Measurements from ENCODE around the gene NPHP4. TPM values are rescaled to one million over a fixed set of nuclear protein-coding genes. Genes with fewer than 3 reads are reported as not detected.
A peak's percentile ranks its signal among the peaks of the same experiment; 100 is the strongest.
"Not testable (repeated sequence)": the region's sequence is repeated elsewhere in the genome, so short reads cannot be mapped to it uniquely, and the experiment has no call there.

The NPHP4 gene
- total RNA-seq, 1 donor from 2014 or later = 12.8 TPM

DNA sequence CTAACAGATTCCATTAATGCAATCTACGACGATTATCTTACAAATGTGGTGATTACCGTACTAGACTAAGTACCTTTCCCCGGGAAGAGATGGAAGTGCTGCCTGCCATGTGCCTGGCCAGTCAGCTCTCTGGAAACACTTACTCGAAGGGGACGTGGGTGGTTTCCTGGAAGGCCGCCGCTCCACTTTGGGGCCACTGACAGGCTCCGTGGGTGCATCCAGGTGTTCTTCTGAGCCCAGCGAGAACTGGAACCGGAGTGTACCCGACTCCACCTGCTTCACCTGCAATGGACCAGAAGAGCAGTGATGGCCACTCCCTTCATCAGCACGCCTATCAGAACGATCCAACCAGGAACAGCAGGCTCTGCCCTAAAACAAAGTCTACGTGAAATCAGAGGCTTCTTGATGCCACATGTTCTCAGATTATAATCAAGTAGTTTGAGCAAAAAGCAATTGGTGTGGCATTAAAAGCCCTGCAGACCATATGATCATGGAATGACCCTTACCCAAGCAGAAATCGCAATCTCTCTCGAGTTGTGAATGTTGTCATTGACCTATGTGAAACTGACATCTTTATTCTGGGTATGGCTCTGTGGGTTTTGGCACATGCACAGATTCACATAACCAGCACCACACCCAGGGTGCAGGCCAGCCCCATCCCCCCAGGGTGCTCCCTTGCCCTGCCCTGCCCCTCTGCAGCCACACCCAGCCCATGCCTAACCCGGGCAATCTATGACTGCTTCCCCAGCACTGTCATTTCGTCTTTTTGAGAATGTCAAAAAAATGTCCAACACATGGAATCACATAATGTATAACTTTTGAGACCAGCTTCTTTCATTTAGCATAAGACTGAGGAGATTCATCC is 64.5 kb downstream of the NPHP4 start:
- TF ChIP-seq, protein P1, sequence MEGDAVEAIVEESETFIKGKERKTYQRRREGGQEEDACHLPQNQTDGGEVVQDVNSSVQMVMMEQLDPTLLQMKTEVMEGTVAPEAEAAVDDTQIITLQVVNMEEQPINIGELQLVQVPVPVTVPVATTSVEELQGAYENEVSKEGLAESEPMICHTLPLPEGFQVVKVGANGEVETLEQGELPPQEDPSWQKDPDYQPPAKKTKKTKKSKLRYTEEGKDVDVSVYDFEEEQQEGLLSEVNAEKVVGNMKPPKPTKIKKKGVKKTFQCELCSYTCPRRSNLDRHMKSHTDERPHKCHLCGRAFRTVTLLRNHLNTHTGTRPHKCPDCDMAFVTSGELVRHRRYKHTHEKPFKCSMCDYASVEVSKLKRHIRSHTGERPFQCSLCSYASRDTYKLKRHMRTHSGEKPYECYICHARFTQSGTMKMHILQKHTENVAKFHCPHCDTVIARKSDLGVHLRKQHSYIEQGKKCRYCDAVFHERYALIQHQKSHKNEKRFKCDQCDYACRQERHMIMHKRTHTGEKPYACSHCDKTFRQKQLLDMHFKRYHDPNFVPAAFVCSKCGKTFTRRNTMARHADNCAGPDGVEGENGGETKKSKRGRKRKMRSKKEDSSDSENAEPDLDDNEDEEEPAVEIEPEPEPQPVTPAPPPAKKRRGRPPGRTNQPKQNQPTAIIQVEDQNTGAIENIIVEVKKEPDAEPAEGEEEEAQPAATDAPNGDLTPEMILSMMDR (IDR thresholded peaks at IDR 0.05) = no peak
- Mint-ChIP-seq H3K27ac (ENCODE audit: unreplicated experiment) (no peak overlapping the region), H3K27me3 (ENCODE audit: unreplicated experiment) (no peaks in the 10 kb centered on the region), H3K4me3 (ENCODE audit: unreplicated experiment) (no peak overlapping the region), H3K36me3 (ENCODE audit: unreplicated experiment) (peaks cover 34% of the 10 kb centered on the region), H3K4me1 (ENCODE audit: unreplicated experiment) (peaks cover 10% of the 10 kb centered on the region), H3K9me3 (ENCODE audit: unreplicated experiment) (no peaks in the 10 kb centered on the region)
- DNase-seq (ENCODE audit: extremely low spot score, unreplicated experiment) = peak; percentile 75

DNA sequence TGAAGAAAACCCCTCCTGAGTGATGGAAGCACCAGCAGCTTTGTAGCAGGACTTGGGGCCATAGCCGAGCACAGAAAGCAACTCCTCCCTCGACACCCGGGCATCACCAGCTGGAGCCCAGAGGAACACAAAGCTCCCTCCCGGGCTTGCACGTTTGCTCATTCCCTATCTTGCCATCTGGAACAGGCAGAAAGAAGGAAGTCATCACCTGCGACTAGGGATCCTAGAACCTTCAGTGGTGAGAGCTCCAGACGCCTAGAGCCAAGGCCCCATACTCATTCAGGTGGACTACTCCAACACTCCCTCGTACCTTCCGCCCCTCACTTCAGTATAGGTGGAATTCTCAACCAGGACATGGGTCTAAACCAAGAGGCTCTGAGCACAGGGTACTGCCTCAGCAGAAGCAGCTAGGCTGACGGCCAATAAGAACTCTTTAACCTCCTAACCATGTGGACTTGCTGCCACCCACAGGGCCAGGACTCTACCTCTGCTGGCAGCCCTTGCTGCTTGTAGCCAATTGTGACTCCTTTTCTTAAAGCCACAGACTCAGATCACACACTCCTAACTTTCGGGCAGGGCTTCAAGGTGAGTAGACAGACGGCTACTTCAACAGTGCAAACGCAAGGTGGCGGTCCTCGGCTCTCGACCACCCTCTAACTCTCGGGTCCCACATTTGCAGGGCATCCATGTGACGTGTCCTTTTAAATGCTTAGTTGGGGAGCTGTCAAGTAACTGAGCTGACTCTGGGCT is 65.4 kb downstream of the NPHP4 start:
- Mint-ChIP-seq H3K4me1 (ENCODE audit: unreplicated experiment) (peaks cover 10% of the 10 kb centered on the region), H3K36me3 (ENCODE audit: unreplicated experiment) (peaks cover 28% of the 10 kb centered on the region), H3K27ac (ENCODE audit: unreplicated experiment) (no peak overlapping the region), H3K27me3 (ENCODE audit: unreplicated experiment) (no peaks in the 10 kb centered on the region), H3K4me3 (ENCODE audit: unreplicated experiment) (no peak overlapping the region), H3K9me3 (ENCODE audit: unreplicated experiment) (no peaks in the 10 kb centered on the region)
- TF ChIP-seq, protein P1 (IDR thresholded peaks at IDR 0.05) = no peak
- DNase-seq (ENCODE audit: extremely low spot score, unreplicated experiment) = peak; percentile 68

DNA sequence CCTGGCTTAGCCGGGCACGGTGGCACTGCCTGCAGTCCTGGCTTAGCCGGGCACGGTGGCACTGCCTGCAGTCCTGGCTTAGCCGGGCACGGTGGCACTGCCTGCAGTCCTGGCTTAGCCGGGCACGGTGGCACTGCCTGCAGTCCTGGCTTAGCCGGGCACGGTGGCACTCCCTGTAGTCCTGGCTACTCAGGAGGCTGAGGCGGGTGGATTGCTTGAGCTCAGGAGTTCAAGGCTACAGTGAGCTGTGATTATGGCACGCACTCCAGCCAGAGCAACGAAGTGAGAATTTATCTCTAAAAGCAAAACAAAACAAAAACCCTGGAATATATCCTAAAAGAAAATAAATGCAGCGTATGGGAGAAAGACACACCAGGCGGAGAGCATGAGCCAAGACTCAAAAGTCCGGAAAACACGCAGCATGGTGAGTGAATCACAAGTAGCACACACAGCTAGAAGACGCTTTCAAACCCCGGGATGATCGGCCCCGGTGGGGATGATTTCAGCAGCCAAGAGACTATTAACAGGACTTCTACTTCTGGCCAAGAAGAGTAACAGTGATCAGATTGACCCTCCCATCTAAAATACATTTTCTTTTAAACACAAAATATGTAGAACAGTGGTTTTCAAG is 69.4 kb downstream of the NPHP4 start:
- not testable (repeated sequence) for H3K27me3 Mint-ChIP-seq (ENCODE audit: unreplicated experiment); H3K4me1 Mint-ChIP-seq (ENCODE audit: unreplicated experiment); H3K9me3 Mint-ChIP-seq (ENCODE audit: unreplicated experiment); H3K27ac Mint-ChIP-seq (ENCODE audit: unreplicated experiment); H3K4me3 Mint-ChIP-seq (ENCODE audit: unreplicated experiment)
- H3K36me3 Mint-ChIP-seq (ENCODE audit: unreplicated experiment) = peaks cover 16% of the 10 kb centered on the region
- DNase-seq (ENCODE audit: extremely low spot score, unreplicated experiment) = peak; percentile 54

DNA sequence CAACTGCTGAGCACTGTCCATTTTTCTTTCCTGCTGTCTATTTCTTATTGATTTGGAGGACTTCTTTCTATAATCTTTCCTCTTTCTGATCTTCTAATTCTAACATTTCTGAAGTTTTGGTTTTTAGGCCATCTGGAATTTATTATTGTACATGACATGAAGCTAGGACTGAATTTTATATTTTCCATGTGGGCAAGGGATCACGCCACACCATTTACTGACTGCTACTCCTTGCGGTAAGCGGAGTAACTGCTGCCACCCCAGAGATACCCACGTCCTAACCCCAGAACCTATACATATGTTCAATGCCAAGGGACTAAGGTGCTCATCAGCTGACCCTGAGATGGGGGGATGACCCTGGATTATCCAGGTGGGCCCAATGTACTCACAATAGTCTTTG is 70.6 kb downstream of the NPHP4 start:
- Mint-ChIP-seq H3K9me3 (ENCODE audit: unreplicated experiment) (no peaks in the 10 kb centered on the region), H3K36me3 (ENCODE audit: unreplicated experiment) (peaks cover 8% of the 10 kb centered on the region), H3K27ac (ENCODE audit: unreplicated experiment) (no peak overlapping the region), H3K4me3 (ENCODE audit: unreplicated experiment) (no peak overlapping the region), H3K4me1 (ENCODE audit: unreplicated experiment) (no peaks in the 10 kb centered on the region), H3K27me3 (ENCODE audit: unreplicated experiment) (no peaks in the 10 kb centered on the region)
- DNase-seq (ENCODE audit: extremely low spot score, unreplicated experiment) = peak; percentile 68
- TF ChIP-seq, protein P1 (IDR thresholded peaks at IDR 0.05) = no peak

DNA sequence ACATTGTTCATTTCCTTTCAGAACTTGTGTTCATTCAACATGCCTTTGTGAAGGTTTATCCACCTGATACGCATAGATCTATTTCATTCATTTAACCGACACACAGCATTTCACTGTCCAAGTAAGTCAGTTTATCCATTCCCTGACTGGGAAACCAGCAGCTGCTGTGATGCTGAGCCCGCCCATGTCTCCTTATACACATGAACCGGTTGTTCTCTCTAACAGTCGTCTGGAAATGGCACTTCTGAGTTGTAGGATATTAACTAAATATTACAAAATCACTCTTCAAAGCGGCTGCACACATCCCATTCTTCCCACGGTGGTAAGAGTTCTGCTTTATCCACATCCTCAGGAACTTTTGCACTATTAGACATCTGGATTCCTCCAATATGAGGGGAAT is 71.1 kb downstream of the NPHP4 start:
- H3K27me3 Mint-ChIP-seq (ENCODE audit: unreplicated experiment) = no peaks in the 10 kb centered on the region
- TF ChIP-seq, protein P1 (IDR thresholded peaks at IDR 0.05) = no peak
- H3K9me3 Mint-ChIP-seq (ENCODE audit: unreplicated experiment) = no peaks in the 10 kb centered on the region
- H3K27ac Mint-ChIP-seq (ENCODE audit: unreplicated experiment) = no peak overlapping the region
- H3K4me3 Mint-ChIP-seq (ENCODE audit: unreplicated experiment) = no peak overlapping the region
- H3K4me1 Mint-ChIP-seq (ENCODE audit: unreplicated experiment) = peaks cover 1% of the 10 kb centered on the region
- DNase-seq (ENCODE audit: extremely low spot score, unreplicated experiment) = no peak
- H3K36me3 Mint-ChIP-seq (ENCODE audit: unreplicated experiment) = peaks cover 7% of the 10 kb centered on the region
